Nucleus accumbens (tissue), 56 donors: Measurements from ENCODE around the gene SLC16A9.

Experiments used
- DNase-seq, 56 donors: peaks; one replicate each; lab custom pipeline; 2025; lab: John Stamatoyannopoulos, UW

Gene SLC16A9

DNA sequence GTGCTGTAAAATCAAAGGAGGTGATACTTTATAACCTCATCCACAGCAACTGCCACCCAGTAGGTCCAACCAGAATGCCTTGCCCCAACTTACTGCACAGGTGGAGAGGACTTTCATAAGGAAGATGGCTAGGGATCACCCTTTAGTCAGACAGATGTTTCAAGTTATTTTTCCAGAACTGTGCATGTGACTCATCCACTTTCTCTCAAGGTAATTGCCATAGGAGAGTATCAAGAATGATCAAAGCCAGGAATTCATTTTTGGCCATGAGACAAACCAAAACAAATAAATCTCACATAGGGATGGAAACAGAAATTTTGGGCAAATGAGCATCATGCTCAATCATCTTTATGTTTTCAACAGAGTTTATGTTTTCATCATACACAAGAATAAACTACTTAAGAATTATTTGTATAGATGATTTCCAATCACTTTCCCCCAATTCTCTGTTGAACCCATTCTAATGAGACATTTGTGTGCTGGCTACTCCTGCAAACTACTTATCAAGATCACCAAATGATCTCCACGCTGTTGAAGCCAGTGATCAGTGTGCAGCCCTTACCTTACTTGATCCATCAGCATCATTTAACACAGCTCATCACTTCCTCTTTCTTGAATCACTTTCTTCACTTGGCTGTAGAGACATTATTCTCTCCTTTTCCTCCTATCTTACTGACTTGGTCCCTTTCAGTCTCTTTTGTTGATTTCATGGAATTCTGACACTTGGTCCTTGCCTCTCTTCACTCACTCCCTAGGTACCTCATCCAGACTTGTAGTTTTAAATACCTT is 74.0 kb downstream of the SLC16A9 start:
- no peak for DNase-seq

DNA sequence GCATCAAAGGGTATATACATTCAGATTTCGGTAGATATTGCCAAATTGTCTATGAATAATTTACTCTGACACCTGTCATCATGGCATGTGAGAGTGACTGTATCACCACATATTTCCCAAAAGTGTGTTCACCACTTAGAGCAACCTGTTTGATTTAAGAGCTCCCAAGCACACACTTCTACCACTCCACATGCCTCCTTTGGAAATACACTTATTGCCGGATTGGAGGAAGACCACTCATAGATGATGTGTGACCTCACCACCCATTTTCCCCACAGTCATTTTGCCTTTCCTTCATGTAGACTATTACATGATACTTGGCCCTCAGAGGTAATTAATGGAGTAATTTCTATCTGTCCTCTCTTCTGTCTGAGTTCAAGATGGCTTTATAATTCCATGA is 75.5 kb downstream of the SLC16A9 start:
- DNase-seq = no peak

DNA sequence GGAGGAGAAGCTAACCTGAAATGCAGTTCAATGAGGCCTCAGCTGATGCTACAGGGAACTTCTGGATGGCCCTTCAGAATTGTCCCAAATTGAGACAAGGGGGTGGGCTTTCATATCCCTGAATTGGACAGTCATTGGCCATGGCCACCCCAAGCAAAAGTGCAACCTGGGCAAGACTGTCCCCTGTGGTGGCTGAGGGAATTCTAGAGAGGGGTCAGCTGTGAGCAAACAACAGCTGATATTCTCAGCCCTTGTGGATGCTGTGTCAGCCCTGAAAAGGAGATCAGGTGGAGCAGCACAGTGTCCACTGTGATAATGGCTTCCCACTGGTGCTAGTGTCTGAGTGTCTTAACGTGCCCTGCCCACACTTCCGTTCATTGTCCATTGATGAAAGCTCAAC is 76.6 kb downstream of the SLC16A9 start:
- no peak for DNase-seq

DNA sequence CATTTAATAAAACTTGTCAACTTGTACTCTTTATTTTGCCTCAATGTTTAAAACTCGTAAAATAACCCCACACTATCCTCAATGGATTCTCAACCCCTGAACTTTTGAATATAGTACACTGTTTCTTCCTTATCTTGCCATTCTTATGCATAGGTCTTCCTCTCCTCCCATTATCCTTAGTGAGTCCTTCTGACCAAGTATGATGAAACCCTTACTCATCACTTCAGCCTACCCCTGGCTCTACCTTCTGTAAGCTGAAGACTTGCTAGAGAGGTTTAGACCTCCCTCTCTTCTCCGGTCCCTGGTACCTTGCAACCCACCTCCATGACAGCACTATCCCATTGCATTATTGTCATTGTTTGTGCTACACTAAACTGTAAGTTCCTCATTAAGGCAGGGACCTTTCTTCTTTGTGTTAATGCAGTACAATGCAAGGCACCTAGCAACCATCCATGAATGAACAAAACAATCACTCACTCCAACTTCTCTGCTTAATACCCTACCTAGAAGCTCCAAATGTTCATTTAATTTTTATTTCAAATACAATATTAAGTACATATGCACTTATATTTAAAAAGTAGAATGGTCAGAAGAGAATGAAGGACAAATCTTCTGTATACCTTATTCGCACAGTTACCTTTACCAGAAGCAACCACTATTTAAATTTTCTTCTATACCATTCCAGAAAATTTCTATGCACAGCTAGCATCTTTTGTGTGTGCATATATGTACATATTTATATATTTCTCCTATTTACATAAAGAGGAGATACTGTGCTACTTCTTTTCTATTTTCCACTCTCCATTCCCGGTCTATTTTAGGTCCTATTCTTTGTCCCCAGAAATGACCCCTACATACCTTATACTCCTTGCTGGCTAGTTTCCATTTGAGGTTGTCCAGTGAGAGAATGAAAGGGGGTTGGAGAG is 77.5 kb downstream of the SLC16A9 start:
- no peak for DNase-seq

DNA sequence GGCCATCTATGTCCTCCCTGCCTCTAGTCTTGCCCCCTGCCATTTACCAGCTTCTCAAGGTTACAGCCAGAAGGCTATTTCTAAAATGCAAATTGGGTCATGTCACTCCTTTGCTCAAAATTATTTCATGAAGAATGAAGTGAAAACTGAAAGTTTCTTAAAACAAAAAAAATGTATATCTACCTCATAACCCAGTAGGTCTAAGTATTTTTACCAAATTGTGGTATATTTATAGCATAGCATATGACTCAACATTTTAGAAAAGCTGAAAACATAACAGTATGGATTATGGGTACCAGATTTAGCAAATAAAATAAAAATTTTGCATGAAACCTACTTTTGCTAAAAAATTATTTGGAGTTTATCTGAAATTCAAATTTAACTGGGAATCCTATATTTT is 78.4 kb downstream of the SLC16A9 start:
- no peak for DNase-seq

DNA sequence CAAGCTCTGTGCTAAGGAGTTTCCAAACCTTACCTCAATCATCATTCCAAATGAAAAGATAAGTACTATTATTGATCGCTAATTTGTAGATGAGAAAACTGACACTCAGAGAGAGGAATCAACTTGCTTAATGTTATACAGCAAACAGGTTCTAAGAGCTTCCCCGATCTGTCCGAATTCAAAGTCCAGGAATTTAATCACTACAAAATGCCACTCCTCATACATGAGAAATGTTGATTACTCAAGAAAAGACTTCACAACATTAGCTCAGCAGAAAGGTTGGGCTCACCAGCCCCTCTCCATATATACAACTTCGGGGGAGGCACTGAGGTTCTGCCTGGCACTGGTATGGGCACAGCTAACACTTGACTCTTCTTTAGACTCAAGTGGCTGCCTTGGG is 80.7 kb downstream of the SLC16A9 start:
- no peak for DNase-seq

DNA sequence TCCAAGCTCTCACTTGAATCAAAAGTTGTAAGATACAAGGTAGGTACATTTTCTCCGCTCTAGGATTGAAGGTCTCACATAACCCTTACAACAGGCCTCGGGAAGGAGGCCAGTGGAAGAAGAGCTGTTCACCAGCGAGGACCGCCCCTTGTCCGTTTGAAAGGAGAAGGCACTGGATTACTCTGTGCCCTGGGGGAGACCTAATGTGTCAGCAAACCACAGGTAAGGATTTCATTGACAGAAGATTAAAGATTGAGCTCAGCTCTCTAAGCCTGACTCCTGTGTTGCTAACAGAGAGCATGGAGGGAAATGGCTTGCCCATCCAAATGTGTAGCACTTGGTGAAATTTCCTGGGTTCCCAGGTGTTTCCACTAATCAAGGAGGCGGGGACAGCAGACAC is 81.2 kb downstream of the SLC16A9 start:
- no peak for DNase-seq

DNA sequence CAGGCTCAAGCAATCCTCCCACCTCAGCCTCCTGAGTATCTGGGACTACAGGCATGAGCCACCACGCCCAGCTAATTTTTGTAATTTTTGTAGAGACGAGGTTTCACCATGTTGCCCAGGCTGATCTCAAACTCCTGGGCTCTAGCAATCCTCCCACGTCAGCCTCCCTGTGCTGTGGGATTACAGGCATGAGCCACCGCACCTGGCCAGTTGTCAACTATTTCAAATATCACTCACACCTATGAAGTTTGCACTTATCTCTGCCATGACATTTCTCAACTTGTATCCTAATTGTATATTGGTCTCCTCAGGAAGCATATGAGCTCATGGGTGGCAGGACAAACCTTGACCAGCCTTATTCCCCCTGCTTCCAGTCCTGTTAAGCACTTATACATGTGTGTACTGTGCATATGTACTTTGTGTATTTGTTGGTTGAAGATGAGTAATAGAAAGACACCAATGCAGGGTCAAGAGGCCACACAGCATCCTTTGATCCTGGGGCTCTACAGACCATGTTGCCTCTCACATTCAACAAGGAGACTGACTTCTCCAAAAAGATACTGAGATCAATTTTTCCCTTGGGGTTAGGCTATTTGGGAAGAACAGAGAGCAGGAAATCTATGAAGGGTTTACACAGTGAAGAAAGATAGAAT is 82.2 kb downstream of the SLC16A9 start:
- no peak for DNase-seq

DNA sequence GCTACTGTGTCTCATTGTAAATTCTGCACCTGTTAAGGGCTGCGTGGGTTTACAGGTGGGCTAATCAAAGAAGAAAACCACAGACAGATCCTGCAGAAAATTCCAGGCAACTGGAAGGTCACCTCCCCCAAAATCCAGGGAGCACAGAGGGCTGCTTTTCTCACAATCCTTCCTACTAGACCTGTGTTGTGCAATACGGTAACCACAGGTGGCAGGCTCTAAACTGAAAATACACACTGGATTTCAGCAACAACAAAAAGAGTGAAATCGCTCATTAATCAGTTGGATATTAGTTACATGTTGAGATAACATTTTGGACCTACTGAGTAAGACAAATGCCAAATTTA is 83.2 kb downstream of the SLC16A9 start:
- DNase-seq = no peak

DNA sequence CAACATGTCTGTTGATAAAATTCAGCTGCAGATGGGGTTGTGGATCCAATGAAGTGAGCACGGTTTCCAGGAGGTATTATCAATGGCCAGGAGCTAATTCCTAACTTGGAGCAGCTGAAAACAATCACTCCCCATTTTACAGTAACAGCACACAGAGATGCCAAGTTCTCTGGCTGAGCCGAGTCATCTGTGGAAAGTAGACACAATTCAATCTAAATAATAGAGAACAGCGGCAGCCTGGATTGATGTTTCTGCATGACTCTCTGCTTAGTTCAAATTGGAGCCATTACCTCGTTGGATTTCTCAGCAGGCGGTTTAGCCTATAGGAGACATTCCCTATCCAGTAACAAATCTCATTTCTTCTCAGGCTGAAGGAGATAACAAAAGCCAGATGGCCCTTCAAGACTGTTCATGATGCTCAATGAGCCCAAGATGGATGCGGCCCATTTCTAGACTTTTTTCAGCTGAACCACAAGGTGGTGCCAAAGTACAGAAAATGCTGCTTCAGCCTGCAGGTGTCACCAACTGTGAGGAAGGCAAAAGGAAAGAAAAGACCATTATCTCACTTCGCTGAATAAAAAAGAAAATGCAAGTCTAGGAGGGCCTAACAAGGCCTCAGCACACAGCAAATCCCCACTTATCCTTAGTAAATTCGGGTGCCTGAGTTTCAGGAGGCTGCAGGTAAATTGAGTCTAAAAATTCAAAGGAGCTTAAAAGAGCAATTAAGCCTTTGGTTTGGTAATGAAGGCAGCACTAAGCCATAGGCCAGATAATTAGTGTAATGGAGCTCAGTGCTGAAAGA is 83.7 kb downstream of the SLC16A9 start:
- DNase-seq = peak in 41 of 56 donors; percentile 1 to 72 (median 32)

DNA sequence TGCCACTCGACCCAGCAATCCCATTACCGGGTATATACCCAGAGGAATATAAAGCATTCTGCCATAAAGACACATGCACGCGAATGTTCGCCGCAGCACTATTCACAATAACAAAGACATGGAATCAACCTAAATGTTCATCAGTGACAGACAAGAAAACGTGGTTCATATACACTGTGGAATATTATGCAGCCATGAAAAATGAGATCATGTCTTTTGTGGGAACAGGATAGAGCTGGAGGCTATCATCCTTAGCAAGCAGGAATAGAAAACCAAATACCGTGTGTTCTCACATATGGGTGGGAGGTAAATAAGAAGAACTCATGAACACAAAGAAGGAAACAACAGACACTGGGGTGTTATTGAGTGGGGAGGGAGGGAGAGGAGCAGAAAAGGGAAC is 84.7 kb downstream of the SLC16A9 start:
- DNase-seq = no peak

DNA sequence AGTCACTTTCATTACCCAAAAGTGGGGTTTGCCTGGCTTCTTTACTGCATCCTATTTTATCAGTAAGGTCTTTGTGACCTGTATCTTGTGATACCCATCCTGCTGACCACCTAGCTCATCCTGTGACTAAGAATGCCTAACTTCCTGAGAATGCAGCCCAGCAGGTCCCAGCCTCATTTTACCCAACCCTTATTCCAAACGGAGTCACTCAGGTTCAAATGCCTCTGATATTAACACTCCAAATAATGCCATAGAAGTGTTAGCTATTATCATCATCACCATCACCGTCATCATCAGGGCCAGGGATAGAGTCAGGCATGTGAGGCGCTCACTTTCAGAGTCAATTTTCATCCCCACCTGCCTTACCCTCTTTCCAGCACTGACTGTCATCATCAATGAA is 85.5 kb downstream of the SLC16A9 start:
- DNase-seq = no peak

DNA sequence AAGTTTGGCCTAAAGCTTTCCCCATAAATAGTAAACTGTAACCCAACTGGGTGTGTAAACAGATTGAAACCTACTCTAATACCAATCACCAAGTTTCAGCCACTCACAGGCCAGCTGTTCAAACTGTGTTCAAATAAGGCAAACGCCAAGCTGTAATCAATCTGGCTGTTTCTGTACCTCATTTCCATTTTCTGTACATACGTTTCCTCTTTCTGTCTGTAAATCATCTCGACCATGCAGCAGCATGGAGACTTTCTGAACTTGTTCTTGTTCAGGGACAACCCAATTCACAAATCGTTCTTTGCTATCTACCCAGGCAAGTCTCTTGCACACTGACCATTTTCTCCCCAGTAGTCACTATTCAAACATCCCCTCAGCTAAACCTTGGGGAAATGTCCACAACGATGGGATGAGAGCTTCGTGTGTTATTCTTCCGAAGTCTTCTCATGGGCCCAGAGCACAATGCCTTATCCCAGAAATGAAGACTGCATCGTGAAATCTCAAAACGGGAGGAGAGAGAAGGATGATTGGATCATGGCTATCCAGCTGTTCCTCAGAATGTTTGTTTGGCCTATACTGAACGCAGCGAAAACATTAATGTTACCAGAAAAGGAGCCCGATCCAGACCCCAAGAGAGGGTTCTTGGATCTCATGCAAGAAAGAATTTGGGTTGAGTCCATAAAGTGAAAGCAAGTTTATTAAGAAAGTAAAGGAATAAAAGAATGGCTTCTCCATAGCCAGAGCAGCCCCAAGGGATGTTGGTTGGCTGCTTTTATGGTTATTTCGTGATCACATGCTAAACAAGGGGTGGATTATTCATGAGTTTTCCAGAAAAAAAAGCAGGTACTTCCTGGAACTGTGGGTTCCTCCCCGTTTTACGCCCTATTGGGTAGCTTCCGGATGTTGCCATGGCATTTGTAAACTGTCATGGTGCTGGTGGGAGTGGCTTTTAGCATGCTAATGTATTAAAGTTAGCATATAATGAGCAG is 86.2 kb downstream of the SLC16A9 start:
- no peak for DNase-seq

DNA sequence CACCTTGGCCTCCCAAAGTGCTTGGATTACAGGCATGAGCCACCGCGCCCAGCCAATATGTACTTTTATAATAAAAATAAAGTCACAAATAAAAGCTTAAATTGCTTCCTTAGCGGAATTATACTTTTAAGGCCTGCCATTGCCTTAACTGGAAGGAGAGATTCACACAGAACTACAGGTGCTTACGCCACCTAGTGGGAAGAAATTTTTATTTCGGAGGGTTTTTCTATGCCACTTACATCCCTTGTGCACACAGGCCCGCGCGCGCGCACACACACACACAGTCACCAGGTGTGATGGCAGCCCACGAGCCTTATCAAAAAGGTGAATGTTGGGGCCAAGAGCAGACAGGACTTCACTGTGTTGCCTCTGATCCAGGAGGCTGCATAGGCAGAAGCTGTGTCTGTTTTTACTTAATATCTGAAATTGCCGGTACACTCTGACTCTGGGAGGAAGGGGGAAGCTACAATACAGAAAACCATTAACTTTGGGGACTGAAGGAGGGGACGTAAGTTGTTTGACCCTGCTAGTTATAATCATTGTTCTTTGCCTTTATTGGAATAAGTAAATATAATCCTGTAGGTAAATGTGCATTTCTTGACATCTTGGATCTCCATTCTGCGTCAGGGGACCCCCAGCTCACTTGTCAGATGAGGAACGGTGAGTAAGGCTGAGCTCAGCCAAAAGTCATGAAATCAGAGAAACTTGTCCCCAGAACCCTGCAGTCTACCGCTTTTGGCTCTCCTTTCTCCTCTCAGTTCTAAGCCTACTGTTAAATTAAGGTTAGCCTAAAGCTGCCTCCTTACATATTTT is 87.1 kb downstream of the SLC16A9 start:
- DNase-seq = peak in 35 of 56 donors; percentile 1 to 60 (median 18)

DNA sequence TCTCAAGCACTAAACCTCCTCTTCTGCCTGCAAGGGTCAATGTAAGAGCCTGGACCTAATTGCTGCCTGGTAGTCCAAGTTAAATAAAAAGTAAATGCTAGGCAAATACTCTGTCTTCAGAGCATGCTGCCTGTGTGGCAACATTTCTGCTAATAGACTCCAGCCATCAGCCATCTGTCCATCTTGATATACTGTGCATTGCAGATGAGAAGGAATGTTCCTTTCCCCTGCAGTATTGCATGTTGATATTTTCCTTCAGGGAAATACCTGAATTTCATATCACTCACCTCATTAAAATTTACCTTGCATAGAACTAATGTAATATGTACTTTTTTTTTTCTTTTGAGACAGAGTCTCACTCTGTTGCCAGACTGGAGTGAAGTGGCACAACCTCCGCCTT is 87.9 kb downstream of the SLC16A9 start:
- no peak for DNase-seq

DNA sequence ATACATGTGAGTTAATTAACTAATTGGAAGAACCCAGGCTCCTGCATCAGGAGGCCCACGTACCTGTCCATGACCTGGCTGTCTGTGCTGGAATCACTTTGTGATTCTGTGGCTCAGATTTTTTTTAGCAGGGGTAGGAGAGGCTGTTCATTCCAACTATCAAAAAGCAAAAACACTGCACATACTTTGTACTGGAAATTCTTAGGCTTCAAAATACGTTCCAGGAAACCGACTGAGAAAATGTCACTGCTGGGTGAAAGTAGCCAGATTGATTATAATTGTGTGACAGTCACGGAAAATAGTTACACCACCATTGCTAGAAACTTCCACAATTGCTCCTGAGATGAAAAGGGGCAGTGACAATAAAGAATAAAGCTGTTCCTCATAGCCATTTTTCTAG is 91.0 kb downstream of the SLC16A9 start:
- no peak for DNase-seq

DNA sequence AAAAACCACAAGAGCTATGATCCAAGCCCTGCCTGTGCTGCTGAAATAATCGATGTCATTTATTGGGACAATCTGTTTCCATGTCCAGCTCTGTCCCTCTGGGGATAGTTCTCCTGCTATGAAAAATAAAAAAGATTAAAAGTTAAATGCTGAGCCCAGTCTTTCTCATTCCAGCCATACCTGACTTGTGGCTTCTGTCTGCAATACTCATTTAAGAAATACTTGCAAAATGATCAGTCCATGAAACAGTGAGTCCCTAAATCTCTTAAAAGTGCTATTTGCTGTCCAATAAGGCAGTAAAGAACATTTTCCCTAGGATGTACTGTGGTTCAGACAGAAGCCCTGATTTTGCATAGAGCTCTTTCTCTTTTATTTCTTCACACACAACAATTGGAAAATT is 91.7 kb downstream of the SLC16A9 start:
- no peak for DNase-seq

DNA sequence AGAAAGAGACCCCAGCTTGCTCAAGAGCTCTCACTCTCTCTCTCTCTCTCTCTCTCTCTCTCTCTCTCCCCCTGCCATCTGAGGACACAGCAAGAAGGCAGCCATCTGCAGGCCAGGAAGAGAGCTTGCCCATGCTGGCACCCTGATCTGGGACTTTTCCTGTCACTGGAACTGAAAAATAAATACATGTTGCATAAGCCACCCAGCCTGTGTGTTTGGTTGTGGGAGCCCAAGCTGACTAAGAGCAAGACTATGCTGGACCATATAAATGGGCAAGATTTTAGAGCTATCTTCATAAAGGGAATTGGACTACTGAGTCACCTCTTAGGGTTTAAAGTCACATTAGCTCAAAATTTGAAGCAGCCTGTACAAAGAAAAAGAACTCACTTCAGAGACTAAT is 98.6 kb downstream of the SLC16A9 start:
- DNase-seq = no peak
